IPS DF 6.9 (cell line): ENCODE data around the gene CACNB2.
"Not testable (repeated sequence)": the region's sequence is repeated elsewhere in the genome, so short reads cannot be mapped to it uniquely, and the experiment has no call there.

Experiments
- DNase-seq: peaks from one replicate; pipeline ENCODE4 v3.0.0-alpha.2; 2013; ENCODE audit warnings: low read depth, low spot score
- H3K27ac ChIP-seq: one replicate; pipeline ENCODE4 v1.5.1; 2013; ENCODE audit warnings: low read length, control low read depth
- H3K27me3 ChIP-seq: 2 replicates; pipeline ENCODE4 v1.6.1; 2013; ENCODE audit warnings: mild to moderate bottlenecking, low read length; ENCODE audit not compliant: control insufficient read depth, insufficient read depth
- H3K36me3 ChIP-seq: 2 replicates; pipeline ENCODE4 v1.6.1; 2013; ENCODE audit warnings: low read length; ENCODE audit not compliant: control insufficient read depth, insufficient read depth
- H3K4me1 ChIP-seq: 2 replicates; pipeline ENCODE4 v1.6.1; 2013; ENCODE audit warnings: low read length; ENCODE audit not compliant: control insufficient read depth, insufficient read depth
- H3K4me3 ChIP-seq: 2 replicates; pipeline ENCODE4 v1.5.1; 2013; ENCODE audit warnings: mild to moderate bottlenecking, low read length
- H3K9me3 ChIP-seq: 2 replicates; pipeline ENCODE4 v1.6.1; 2013; ENCODE audit warnings: low read length, inconsistent platforms; ENCODE audit not compliant: control insufficient read depth, insufficient read depth
- WGBS: extraction: QIAGEN DNeasy Blood & Tissue Kit; methylation state at CpG from one replicate; pipeline ENCODE4 v1.1.7; 2013; ENCODE audit warnings: mixed read lengths, missing lambda C conversion rate; ENCODE audit not compliant: insufficient read length, insufficient coverage; 5-methylcytosine and 5-hydroxymethylcytosine counted together

CACNB2 gene

DNA sequence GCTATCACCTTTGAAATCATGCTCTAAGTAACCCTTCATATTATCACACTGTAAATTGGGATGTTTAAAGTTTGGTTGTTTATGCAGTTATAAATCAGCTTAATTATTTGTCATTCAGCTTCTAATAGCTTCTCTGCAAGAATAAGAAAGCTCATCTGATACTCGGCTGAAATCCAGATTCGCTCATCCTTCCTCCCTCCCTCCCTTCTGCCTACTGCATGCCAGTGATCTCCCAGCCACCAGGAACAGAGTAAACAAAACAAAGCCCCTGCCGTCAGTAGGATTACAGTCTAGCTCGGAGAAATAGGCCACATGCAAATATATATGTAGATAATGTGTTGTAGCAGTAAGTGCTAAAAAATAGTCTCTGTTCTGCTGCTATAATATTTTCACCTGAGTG lies 299.4 kb downstream of the CACNB2 start:
- Histone ChIP-seq H3K4me1 (no peaks in the 10 kb centered on the region), H3K27me3 (no peaks in the 10 kb centered on the region), H3K4me3 (no peak overlapping the region), H3K9me3 (no peaks in the 10 kb centered on the region), H3K36me3 (no peaks in the 10 kb centered on the region), H3K27ac (no peak overlapping the region)
- DNase-seq, result no peak
- WGBS, result no CpG with 5 or more reads among the region's 4 CpGs

DNA sequence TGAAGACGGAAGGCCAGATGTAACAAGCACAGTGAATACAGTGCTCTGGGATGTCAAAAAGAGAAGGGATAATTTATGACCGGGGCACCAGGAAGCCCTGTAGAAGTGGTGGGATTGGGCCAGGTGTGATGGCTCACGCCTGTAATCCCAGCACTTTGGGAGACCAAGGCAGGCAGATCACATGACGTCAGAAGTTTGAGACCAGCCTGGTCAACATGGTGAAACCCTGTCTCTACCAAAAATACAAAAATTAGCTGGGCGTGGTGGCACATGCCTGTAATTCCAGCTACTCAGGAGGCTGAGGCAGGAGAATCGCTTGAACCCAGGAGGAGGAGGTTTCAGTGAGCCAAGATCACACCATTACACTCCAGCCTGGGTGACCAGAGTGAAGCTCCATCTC lies 305.4 kb downstream of the CACNB2 start:
- not testable (repeated sequence) for H3K9me3 ChIP-seq, H3K36me3 ChIP-seq, H3K4me3 ChIP-seq, DNase-seq, H3K27ac ChIP-seq, H3K4me1 ChIP-seq, H3K27me3 ChIP-seq
- WGBS, result no CpG with 5 or more reads among the region's 6 CpGs

DNA sequence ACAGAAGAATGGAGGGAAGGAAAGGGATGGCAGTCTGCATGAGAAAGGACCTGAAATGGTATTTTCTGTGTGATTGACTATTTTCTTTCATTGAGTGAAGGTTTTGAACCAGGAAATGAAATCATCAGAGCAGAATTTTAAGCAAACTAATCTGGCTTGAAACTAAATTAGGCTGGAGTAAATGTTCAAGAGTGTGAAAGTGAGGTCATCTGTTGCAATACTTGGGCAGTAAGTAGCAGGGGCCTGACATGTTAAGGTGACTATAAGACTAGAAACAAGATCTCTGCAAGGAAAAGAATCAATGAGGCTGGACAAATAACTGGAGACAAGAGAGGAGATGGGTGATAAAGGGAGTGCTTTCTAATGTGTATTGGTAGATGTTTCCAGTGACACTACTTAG lies 306.0 kb downstream of the CACNB2 start:
- H3K36me3 ChIP-seq, result no peaks in the 10 kb centered on the region
- no peak overlapping the region for H3K4me3 ChIP-seq
- H3K4me1 ChIP-seq, result no peaks in the 10 kb centered on the region
- no peak overlapping the region for H3K27ac ChIP-seq
- no peaks in the 10 kb centered on the region for H3K27me3 ChIP-seq
- no peak for DNase-seq
- H3K9me3 ChIP-seq, result no peaks in the 10 kb centered on the region

DNA sequence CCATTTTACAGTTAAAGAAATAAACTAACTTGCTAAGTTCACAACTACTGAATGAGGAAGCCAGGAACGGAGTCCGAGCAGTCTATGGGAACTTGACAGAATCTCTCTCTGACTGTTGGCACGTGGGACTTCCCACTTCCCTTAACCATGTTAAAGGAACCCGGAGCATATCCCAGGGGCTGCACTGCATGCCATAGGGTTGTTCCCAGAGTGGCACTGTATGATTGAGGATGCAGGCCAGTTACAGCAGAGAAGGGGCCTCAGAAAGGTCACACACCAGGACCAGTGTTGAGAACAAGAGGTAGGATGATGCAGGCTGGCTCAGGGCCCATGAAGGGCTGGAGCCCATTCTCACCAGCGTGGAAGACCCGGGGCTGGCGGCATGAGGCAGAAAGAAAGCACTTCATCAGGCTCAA lies 309.4 kb downstream of the CACNB2 start:
- WGBS, result no CpG with 5 or more reads among the region's 7 CpGs
- Histone ChIP-seq H3K27ac (no peak overlapping the region), H3K36me3 (no peaks in the 10 kb centered on the region), H3K27me3 (no peaks in the 10 kb centered on the region), H3K4me3 (no peak overlapping the region), H3K9me3 (no peaks in the 10 kb centered on the region), H3K4me1 (no peaks in the 10 kb centered on the region)
- no peak for DNase-seq

DNA sequence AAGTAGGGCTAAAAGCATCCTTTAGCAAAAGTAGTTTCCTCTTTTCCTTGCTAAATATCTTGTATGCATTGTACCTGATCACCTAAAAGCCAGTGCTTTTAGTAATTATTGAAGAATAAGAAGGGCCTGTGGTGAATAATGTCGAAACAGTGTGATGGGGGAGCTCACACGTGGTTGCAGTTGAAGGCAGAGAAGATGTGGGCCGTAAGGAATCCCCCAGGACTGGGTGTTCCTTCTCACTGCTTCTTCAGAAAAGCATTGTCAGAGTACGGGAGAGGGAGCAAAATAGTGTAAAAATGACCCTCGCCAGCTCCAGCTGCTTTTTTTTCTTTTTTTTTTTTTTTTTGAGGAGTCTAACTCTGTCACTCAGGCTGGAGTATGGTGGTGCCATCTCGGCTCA lies 310.1 kb downstream of the CACNB2 start:
- DNase-seq, result no peak
- no peaks in the 10 kb centered on the region for H3K36me3 ChIP-seq
- no peak overlapping the region for H3K27ac ChIP-seq
- no peaks in the 10 kb centered on the region for H3K9me3 ChIP-seq
- H3K4me3 ChIP-seq, result no peak overlapping the region
- WGBS, result no CpG with 5 or more reads among the region's 6 CpGs
- H3K27me3 ChIP-seq, result no peaks in the 10 kb centered on the region
- H3K4me1 ChIP-seq, result no peaks in the 10 kb centered on the region

DNA sequence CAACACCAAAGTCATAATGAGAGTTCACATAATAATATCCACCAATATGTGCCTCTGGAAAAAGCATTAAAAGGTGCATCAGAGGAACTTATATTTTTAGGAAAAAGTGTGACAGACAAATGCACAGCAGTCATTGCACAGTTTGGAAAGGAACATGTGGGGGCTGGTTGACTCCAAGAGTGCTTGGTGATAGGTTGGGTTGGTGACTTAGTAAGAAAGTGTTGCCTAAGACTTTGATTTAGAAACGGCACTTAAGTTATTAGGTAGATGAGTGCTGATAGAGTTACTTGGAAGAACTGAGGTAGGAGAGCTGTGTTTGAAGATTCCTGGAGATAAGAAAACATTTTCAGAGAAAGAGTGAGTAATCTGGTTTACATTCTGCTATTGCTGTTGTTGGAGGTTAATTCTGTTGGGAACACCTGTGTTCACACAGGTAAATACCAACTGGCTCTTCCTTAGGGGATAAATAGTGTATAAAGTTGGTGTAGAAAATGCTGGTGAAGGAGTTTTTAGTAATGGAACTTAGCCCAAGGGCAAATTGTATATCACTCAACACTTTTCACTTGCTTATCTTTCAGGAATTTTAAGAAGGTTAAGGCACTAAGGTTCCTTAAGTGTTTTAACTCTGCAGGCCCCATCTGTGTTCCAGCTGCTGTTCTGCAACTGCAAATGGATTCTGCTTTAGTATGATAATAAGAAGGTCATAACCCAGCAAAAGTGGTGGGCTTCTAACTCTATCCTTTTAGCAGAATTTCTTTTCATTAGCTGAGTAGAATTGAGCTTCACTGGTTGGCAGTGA lies 315.1 kb downstream of the CACNB2 start:
- Histone ChIP-seq H3K27ac (no peak overlapping the region), H3K4me3 (no peak overlapping the region), H3K9me3 (no peaks in the 10 kb centered on the region), H3K36me3 (no peaks in the 10 kb centered on the region), H3K27me3 (no peaks in the 10 kb centered on the region), H3K4me1 (no peaks in the 10 kb centered on the region)
- no CpG with 5 or more reads among the region's 1 CpG for WGBS
- no peak for DNase-seq

DNA sequence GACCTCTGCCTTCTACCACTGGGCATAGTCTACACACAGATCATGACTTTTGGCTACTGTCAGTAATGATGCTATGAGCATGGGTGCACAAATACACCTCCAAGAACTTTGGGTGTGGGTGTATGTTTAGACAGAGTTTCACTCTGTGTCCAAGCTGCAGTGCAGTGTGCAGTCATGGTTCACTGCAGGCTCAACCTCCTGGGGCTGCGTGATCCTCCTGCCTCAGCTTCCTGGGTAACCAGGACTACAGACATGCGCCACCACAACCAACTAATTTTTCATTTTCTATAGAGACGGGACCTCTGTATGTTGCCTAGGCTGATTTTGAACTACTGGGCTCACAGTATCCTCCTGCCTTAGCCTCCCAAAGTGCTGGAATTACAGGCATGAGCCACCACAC lies 316.8 kb downstream of the CACNB2 start:
- Histone ChIP-seq H3K9me3 (no peaks in the 10 kb centered on the region), H3K4me3 (no peak overlapping the region), H3K36me3 (no peaks in the 10 kb centered on the region), H3K4me1 (no peaks in the 10 kb centered on the region), H3K27ac (no peak overlapping the region), H3K27me3 (no peaks in the 10 kb centered on the region)
- WGBS, result no CpG with 5 or more reads among the region's 3 CpGs
- no peak for DNase-seq

DNA sequence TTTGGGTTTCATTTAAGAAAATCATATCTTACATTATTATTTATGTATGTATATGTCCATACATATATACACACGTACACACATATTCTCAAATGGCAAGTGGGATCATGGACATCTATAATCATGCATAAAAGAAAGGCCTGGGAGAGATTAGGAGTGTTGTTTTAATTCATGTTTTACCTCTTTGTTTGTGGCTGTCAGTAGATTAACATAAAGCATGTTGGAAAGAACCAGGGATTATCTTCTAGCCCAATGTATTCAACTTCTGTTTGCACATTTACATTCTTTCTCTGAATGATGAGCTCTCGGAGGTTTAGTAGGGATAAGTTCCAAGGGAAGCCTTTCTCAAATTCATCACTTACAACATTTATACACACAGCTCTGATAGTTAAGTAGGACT lies 319.8 kb downstream of the CACNB2 start:
- Histone ChIP-seq H3K27ac (no peak overlapping the region), H3K27me3 (no peaks in the 10 kb centered on the region), H3K4me3 (no peak overlapping the region), H3K4me1 (no peaks in the 10 kb centered on the region), H3K9me3 (no peaks in the 10 kb centered on the region), H3K36me3 (no peaks in the 10 kb centered on the region)
- DNase-seq, result no peak
- no CpG with 5 or more reads among the region's 2 CpGs for WGBS

DNA sequence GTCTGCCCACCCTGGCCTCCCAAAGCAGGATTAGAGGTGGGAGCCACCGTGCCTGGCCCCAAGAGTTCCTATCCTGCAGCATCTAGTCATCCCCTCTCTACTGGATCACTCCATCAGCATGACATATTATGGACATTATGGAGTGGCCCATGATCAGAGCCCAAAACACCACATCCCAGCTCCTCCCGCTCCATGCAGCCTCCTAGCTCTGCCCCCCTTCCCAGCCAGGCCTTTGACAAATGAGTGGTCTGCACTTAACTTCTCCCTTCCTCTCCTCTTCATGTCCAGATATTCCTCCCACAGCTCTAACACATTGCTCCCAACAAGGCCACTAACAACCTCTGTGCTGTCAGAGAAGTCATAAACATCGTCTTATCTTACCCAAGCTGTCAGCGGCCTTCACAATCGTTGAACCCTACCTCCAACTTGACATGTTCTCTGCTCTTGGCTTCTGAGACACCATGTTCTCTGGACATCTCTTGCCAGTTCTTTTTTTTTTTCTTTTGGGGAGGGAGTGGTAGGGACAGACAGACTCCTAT lies 323.5 kb downstream of the CACNB2 start:
- Histone ChIP-seq H3K27ac (no peak overlapping the region), H3K9me3 (no peaks in the 10 kb centered on the region), H3K4me1 (no peaks in the 10 kb centered on the region), H3K4me3 (no peak overlapping the region), H3K36me3 (no peaks in the 10 kb centered on the region), H3K27me3 (no peaks in the 10 kb centered on the region)
- whole genome bisulfite sequencing, result no CpG with 5 or more reads among the region's 5 CpGs
- no peak for DNase-seq

DNA sequence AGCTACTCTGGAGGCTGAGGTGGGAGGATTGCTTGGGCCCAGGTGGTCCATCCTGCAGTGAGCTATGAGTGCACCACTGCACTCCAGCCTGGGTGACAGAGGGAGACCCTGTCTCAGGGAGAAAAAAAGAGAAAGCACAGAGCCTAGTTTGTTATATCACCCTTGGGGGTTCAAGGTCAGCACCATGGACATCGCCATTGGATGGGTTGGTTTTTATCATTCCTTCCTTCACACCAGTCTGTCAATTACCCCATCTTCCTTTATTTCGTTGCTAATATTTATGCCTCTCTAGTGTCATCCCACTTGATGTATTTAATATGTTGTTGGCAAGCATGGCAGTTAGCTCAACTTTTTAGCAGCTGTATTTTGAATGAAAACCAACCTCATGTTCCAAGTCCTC lies 328.9 kb downstream of the CACNB2 start:
- no peak overlapping the region for H3K4me3 ChIP-seq
- no peaks in the 10 kb centered on the region for H3K27me3 ChIP-seq
- H3K4me1 ChIP-seq, result no peaks in the 10 kb centered on the region
- DNase-seq, result no peak
- no peaks in the 10 kb centered on the region for H3K9me3 ChIP-seq
- no peaks in the 10 kb centered on the region for H3K36me3 ChIP-seq
- no CpG with 5 or more reads among the region's 2 CpGs for WGBS
- H3K27ac ChIP-seq, result no peak overlapping the region

DNA sequence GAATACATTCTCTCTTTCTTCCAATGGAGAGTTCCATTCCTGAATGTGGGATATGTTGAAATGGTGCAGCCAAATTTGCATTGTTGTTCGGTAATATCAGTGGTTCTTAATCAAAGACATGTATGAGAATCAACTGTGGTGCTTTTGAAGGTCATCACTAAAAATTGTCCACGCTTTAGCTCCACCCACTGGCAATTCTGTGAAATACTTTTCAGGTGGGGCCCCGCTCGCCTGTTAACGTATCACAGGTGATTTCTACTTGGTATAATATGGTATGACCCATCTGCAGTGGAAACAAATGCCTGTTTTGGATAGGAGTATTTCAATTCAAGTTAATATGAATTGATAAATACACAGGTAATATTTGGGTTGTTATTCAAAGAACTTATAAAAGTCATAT lies 332.8 kb downstream of the CACNB2 start:
- DNase-seq, result no peak
- Histone ChIP-seq H3K4me3 (no peak overlapping the region), H3K27ac (no peak overlapping the region), H3K9me3 (no peaks in the 10 kb centered on the region), H3K36me3 (no peaks in the 10 kb centered on the region), H3K27me3 (no peaks in the 10 kb centered on the region), H3K4me1 (no peaks in the 10 kb centered on the region)
- WGBS, result no CpG with 5 or more reads among the region's 5 CpGs
